C4-2B (cell line): Measurements from ENCODE around the gene TNFRSF18.

Source experiments
- CTCF ChIP-seq: fragments of 450-650 bp; conservative IDR thresholded peaks from 2 replicates; pipeline ENCODE4 v1.5.1; 2017; ENCODE audit warnings: mild to moderate bottlenecking
- ZFX ChIP-seq: fragments of 450-650 bp; IDR thresholded peaks from 2 replicates; pipeline ENCODE4 v1.6.1; 2017

GRCh38 chr1:1199961-1200875 is 6.2 kb downstream of the TNFRSF18 start:
- TF ChIP-seq CTCF, result no peak
- no peak for TF ChIP-seq ZFX
